Bronchial epithelial cell (primary cell): ENCODE data around the gene NBEA. TPM values are rescaled to one million over a fixed set of nuclear protein-coding genes. Genes with fewer than 3 reads are reported as not detected.

Experiments used
- DNase-seq: peaks from one replicate; pipeline ENCODE4 v3.0.0-alpha.2; 2010; ENCODE audit warnings: low read depth
- FAIRE-seq: peaks from 2 replicates; lab custom pipeline; 2011; peaks lifted over from hg19 to GRCh38; lab: Jason Lieb, UNC
- H3K27me3 ChIP-seq: 2 replicates; pipeline ENCODE4 v1.5.1; 2011; ENCODE audit warnings: low read length; ENCODE audit not compliant: control insufficient read depth, insufficient read depth
- H3K36me3 ChIP-seq: 2 replicates; pipeline ENCODE4 v1.5.1; 2011; ENCODE audit warnings: low read length; ENCODE audit not compliant: control insufficient read depth, insufficient read depth
- H3K4me3 ChIP-seq: 2 replicates; pipeline ENCODE4 v1.5.1; 2011; ENCODE audit warnings: mild to moderate bottlenecking, low read depth, low read length, control low read depth
- total RNA-seq: library from RNA; depleted of rRNA; stranded (reverse); fragments of >200 nt; gene quantifications from 2 replicates; pipeline ENCODE4 v1.2.1, GENCODE V29; 2014
- TF ChIP-seq, protein P1 (sequence below): IDR thresholded peaks from 2 replicates; pipeline ENCODE4 v1.5.1; 2011; ENCODE audit warnings: mild to moderate bottlenecking, moderate library complexity, low read length, control low read depth, inconsistent platforms; ENCODE audit not compliant: insufficient read depth, severe bottlenecking

The NBEA gene
- total RNA-seq, 1 donor from 2014 or later = 0.53 TPM

DNA sequence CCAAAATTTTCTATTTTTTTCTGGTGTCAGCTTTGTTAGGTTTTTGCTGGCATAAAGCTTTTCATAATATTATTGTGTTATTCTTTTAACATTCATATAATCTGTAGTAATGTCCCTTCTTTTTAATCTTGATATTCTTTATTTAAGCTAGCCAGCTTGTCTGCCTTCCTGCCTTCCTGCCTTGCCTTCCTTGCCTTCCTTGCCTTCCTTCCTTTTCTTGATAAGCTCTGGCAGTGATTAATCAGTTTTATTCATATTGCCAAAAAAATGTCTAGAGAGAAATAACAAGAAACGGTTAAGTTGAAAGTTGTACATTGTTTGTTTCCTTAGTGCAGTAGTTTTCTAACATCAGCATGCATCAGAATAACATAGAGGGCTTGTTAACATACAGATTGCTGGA, 277.0 kb downstream of the NBEA start:
- FAIRE-seq = no peak
- DNase-seq = no peak
- TF ChIP-seq, protein P1, sequence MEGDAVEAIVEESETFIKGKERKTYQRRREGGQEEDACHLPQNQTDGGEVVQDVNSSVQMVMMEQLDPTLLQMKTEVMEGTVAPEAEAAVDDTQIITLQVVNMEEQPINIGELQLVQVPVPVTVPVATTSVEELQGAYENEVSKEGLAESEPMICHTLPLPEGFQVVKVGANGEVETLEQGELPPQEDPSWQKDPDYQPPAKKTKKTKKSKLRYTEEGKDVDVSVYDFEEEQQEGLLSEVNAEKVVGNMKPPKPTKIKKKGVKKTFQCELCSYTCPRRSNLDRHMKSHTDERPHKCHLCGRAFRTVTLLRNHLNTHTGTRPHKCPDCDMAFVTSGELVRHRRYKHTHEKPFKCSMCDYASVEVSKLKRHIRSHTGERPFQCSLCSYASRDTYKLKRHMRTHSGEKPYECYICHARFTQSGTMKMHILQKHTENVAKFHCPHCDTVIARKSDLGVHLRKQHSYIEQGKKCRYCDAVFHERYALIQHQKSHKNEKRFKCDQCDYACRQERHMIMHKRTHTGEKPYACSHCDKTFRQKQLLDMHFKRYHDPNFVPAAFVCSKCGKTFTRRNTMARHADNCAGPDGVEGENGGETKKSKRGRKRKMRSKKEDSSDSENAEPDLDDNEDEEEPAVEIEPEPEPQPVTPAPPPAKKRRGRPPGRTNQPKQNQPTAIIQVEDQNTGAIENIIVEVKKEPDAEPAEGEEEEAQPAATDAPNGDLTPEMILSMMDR = no peak
- Histone ChIP-seq H3K36me3 (no peaks in the 10 kb centered on the region), H3K27me3 (no peaks in the 10 kb centered on the region), H3K4me3 (no peak overlapping the region)

DNA sequence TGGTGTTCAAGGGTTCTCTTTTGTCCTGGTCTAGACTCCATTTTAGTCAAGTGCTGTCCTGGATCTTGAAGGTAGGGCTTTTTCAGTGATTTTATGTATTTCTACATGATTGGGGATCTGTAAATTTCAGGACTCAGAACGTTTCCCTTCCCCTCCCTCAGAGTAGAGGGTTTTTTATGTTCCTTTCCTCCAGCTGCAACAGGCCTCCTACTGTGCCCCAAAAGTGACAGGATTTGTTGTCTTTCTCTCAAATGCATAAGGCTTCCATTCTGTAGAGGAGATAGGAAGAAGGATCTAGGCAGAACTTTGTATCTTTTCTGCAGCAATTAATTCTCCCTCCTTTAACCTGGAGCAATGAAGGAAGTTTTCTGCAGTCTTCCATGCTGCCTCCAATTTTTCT, 283.1 kb downstream of the NBEA start:
- no peak for FAIRE-seq
- TF ChIP-seq, protein P1 = no peak
- Histone ChIP-seq H3K4me3 (no peak overlapping the region), H3K36me3 (no peaks in the 10 kb centered on the region), H3K27me3 (no peaks in the 10 kb centered on the region)
- DNase-seq = no peak

DNA sequence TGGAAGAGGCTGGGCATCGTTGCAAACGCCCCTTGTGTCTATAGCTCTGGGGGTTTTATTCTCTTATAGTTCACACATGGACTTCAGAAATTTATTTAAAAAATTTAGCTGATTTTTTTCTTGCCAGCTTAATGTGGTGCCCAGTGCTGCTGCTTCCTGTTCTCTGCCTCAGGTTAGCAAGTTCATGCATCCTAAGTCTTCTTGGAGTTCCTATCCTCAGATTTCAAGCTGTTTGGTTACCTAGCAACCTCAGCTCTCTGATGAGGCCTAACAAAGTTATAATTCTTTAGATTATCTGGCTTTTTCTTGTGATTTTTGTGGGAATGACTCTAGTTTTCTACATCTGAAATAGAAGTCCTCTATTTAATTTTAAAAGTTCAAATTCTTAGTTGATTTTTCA, 283.5 kb downstream of the NBEA start:
- H3K36me3 ChIP-seq = no peaks in the 10 kb centered on the region
- no peaks in the 10 kb centered on the region for H3K27me3 ChIP-seq
- no peak for DNase-seq
- no peak overlapping the region for H3K4me3 ChIP-seq
- no peak for FAIRE-seq
- TF ChIP-seq, protein P1 = no peak

DNA sequence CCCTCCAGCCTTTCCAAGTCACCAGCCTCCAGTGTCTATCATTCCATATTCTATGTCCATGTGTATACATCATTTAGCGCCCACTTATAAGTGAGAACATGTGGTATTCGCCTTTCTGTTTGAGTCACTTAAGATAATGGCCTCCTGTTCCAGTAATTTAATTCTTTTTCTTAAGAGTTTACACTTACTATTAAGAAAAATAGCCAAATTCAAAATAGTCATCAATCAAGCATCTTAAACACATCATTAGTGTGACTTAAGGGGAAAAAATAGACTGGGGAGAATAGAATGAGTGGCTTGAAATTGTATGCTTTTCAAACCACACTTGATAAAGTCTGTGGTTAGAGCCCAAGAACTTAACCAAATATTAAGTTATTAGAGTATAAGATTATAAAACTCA, 286.5 kb downstream of the NBEA start:
- no peak for FAIRE-seq
- Histone ChIP-seq H3K4me3 (no peak overlapping the region), H3K27me3 (no peaks in the 10 kb centered on the region), H3K36me3 (no peaks in the 10 kb centered on the region)
- DNase-seq = no peak
- TF ChIP-seq, protein P1 = no peak

DNA sequence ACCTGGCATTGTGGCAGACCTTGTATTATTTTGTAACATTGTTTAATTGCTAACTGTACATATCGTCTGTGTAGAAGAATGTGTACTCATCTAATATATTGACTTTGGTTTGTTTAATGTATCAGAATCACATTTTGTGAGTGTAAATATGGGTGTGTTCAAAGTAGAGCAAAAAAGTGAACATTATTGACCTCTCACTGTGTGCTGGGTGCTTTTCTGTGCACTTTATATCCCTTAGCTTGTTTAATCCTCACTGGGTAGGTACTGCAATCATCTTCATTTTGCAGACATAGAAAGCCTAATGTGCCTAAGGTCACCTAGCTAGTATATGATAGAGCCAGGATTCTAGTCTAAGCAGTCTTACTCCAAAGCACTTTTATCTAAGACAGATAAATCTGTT, 289.4 kb downstream of the NBEA start:
- DNase-seq (no peak), FAIRE-seq (no peak)
- TF ChIP-seq, protein P1 = no peak
- Histone ChIP-seq H3K4me3 (no peak overlapping the region), H3K36me3 (no peaks in the 10 kb centered on the region), H3K27me3 (no peaks in the 10 kb centered on the region)

DNA sequence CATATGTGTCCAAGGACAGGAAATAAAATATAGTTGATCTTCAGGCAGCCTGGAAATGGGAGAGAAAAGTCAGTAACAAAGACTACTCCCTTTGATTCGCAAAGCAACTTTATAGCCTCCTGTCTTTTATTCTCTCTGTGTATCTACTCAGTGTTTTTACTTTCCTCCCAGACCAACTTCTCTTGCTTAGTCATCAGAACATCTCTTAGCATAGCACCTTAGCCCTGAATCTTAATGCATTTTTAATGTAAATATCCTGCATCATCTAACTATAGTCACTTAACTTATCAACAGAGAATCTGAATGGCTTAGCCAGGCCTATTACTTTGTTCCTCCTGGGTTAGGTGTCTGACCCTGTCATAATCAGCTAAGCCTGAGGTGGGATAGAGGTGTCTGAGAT, 296.2 kb downstream of the NBEA start:
- H3K27me3 ChIP-seq = no peaks in the 10 kb centered on the region
- no peaks in the 10 kb centered on the region for H3K36me3 ChIP-seq
- no peak for FAIRE-seq
- H3K4me3 ChIP-seq = no peak overlapping the region
- TF ChIP-seq, protein P1 = no peak
- DNase-seq = no peak
